Caco-2 (cell line): ENCODE results near the gene RAB3GAP2. TPM values are rescaled to one million over a fixed set of nuclear protein-coding genes. Genes with fewer than 3 reads are reported as not detected.
"Not testable (repeated sequence)": the region's sequence is repeated elsewhere in the genome, so short reads cannot be mapped to it uniquely, and the experiment has no call there.

Source experiments
- BruUV-seq: library from RNA; stranded (reverse); fragments of 400-500 nt; replicated peaks from 2 replicates; lab custom pipeline; 2021; lab: Mats Ljungman, UMichigan
- CTCF ChIA-PET: fragments of 300-600 bp; sonication (Branson Sonifier 250); formaldehyde crosslinking; loops from one replicate; lab custom pipeline; 2022; ENCODE audit warnings: antibody characterized with exemption; lab: Charles Lee
- POLR2A ChIA-PET: fragments of 300-600 bp; sonication (Branson Sonifier 250); formaldehyde crosslinking; loops from one replicate; lab custom pipeline; 2022; ENCODE audit warnings: antibody characterized with exemption; lab: Charles Lee
- DNase-seq, 2 experiments: peaks; one replicate each; pipeline versions ENCODE4 v3.0.0 to v3.0.0-alpha.2; 2020 to 2022
- H3K27me3 ChIP-seq: replicated peaks from 2 replicates; pipeline ENCODE4 v1.6.0; 2011; ENCODE audit warnings: low read length; ENCODE audit not compliant: control insufficient read depth, insufficient read depth
- H3K36me3 ChIP-seq: 2 replicates; pipeline ENCODE4 v1.5.1; 2011; ENCODE audit warnings: low read length; ENCODE audit not compliant: control insufficient read depth, insufficient read depth
- H3K4me1 ChIP-seq: fragments of 250-450 bp; sonication (Bioruptor Pico); 2 replicates; pipeline ENCODE4 v1.5.1; 2020; ENCODE audit warnings: mild to moderate bottlenecking
- H3K4me3 ChIP-seq: 2 replicates; pipeline ENCODE4 v1.5.1; 2011; ENCODE audit warnings: low read depth, mild to moderate bottlenecking, control low read depth, low read length
- H3K9me3 ChIP-seq: fragments of 250-450 bp; sonication (Bioruptor Pico); 2 replicates; pipeline ENCODE4 v1.5.1; 2020; ENCODE audit warnings: mild to moderate bottlenecking, moderate library complexity
- H3K27ac Mint-ChIP-seq: one replicate; pipeline ENCODE4 v1.8.0; 2022; ENCODE audit warnings: mixed read lengths; ENCODE audit not compliant: unreplicated experiment
- H3K27me3 Mint-ChIP-seq: one replicate; pipeline ENCODE4 v1.8.0; 2022; ENCODE audit warnings: mixed read lengths; ENCODE audit not compliant: insufficient read depth, unreplicated experiment
- H3K36me3 Mint-ChIP-seq: one replicate; pipeline ENCODE4 v1.8.0; 2022; ENCODE audit warnings: mild to moderate bottlenecking, mixed read lengths; ENCODE audit not compliant: insufficient read depth, unreplicated experiment
- H3K4me1 Mint-ChIP-seq: one replicate; pipeline ENCODE4 v1.8.0; 2022; ENCODE audit warnings: low read depth, mixed read lengths; ENCODE audit not compliant: unreplicated experiment
- H3K4me3 Mint-ChIP-seq: one replicate; pipeline ENCODE4 v1.8.0; 2022; ENCODE audit warnings: mild to moderate bottlenecking, moderate library complexity, mixed read lengths; ENCODE audit not compliant: unreplicated experiment
- H3K9me3 Mint-ChIP-seq: one replicate; pipeline ENCODE4 v1.8.0; 2022; ENCODE audit warnings: mixed read lengths; ENCODE audit not compliant: unreplicated experiment
- intact Hi-C: fragments of 100-400 bp; cut with micrococcal nuclease; formaldehyde crosslinking; loops from one replicate; pipeline ENCODE4 v1.10.0; 2022; ENCODE audit not compliant: unreplicated experiment
- total RNA-seq: library from RNA; stranded (reverse); gene quantifications from 2 replicates; pipeline ENCODE4 v1.2.3, GENCODE V29; 2022
- TF ChIP-seq, protein P1 (sequence below), 2 experiments: fragments of 200-600 bp in 1 of 2; IDR thresholded peaks; 1 replicate in 1 of 2; 2 replicates in 1 of 2; pipeline versions ENCODE4 v1.5.1 to v1.8.0; 2011 to 2022; ENCODE audit warnings: antibody characterized with exemption in 1 of 2, control low read depth in 1 of 2, inconsistent platforms in 1 of 2, low read depth in 1 of 2, low read length in 1 of 2, mild to moderate bottlenecking in 1 of 2, moderate library complexity in 1 of 2; ENCODE audit not compliant: insufficient read depth in 1 of 2, severe bottlenecking in 1 of 2, unreplicated experiment in 1 of 2

Gene RAB3GAP2
- total RNA-seq, 1 experiment from 2014 or later, result 41.1 TPM

DNA sequence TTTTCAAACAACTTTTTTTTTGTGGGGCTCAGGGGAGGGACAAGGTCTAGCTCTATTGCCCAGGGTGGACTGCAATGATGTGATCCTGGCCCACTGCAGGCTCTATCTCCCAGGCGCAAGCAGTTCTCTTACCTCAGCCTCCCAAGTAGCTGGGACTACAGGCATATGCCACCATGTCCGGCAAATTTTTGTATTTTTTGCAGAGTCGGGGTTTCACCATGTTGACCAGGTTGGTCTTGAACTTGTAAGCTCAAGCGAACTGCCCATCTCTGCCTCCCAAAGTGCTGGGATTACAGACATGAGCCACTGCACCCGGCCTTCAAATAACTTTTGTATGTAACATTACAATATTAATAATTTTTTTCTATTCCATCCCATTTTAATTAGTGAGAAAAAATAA, 33.0 kb downstream of the RAB3GAP2 start:
- no TSS peak for BruUV-seq
- H3K4me1 Mint-ChIP-seq, result peaks cover 3% of the 10 kb centered on the region
- no peak overlapping the region for H3K4me3 ChIP-seq
- peaks cover 1% of the 10 kb centered on the region for H3K9me3 Mint-ChIP-seq
- H3K27me3 ChIP-seq, result no peaks in the 10 kb centered on the region
- no peaks in the 10 kb centered on the region for H3K36me3 ChIP-seq
- intact Hi-C loops, result no loop called here
- POLR2A ChIA-PET, result no interaction called here
- TF ChIP-seq, protein P1, sequence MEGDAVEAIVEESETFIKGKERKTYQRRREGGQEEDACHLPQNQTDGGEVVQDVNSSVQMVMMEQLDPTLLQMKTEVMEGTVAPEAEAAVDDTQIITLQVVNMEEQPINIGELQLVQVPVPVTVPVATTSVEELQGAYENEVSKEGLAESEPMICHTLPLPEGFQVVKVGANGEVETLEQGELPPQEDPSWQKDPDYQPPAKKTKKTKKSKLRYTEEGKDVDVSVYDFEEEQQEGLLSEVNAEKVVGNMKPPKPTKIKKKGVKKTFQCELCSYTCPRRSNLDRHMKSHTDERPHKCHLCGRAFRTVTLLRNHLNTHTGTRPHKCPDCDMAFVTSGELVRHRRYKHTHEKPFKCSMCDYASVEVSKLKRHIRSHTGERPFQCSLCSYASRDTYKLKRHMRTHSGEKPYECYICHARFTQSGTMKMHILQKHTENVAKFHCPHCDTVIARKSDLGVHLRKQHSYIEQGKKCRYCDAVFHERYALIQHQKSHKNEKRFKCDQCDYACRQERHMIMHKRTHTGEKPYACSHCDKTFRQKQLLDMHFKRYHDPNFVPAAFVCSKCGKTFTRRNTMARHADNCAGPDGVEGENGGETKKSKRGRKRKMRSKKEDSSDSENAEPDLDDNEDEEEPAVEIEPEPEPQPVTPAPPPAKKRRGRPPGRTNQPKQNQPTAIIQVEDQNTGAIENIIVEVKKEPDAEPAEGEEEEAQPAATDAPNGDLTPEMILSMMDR (IDR thresholded peaks at IDR 0.05; ENCODE audit: insufficient read depth in 1 of 2, low read depth in 1 of 2, low read length in 1 of 2, severe bottlenecking in 1 of 2, unreplicated experiment in 1 of 2), result no peak
- CTCF ChIA-PET, result no interaction called here
- no peak overlapping the region for H3K27ac Mint-ChIP-seq
- no peaks in the 10 kb centered on the region for H3K36me3 Mint-ChIP-seq
- no peak overlapping the region for H3K4me3 Mint-ChIP-seq
- DNase-seq, result no peak
- no peaks in the 10 kb centered on the region for H3K9me3 ChIP-seq
- H3K4me1 ChIP-seq, result no peaks in the 10 kb centered on the region
- no peaks in the 10 kb centered on the region for H3K27me3 Mint-ChIP-seq

DNA sequence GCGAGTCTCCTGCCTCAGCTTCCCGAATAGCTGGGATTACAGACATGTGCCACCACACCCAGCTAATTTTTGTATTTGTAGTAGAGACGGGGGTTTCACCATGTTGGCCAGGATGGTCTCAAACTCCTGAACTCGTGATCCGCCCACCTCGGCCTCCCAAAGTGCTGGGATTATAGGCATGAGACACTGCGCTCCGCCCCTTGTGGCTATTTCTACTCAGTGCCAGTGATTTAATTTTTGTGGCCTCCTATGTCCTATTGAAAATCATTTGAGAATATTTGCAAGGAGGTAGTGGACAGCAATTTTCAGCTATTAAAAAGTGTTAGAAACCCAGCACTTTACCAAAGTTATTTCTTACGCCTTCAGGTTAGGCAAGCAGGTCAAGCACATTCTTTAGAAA, 36.0 kb downstream of the RAB3GAP2 start:
- intact Hi-C loops, result not testable (repeated sequence)

DNA sequence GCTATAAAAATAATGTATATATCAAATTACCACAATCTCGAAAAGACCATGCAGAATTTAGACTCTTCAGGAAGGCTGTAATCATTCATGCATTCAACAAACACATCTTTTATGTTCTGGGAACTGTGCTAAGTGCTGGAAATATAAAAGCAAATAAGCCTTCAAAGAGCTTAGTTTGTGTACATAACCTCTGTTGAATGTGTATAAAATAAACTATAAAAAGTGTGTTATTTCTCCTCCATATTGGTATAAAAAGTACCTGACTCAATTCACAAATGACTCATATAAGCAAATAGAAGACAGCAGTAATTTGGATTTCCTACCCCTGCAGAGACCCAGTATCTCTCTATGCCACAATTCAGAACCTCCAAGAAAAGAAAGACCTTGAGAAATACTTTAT, 36.8 kb downstream of the RAB3GAP2 start:
- no peaks in the 10 kb centered on the region for H3K27me3 Mint-ChIP-seq
- no peak overlapping the region for H3K27ac Mint-ChIP-seq
- H3K36me3 Mint-ChIP-seq, result peaks cover 9% of the 10 kb centered on the region
- H3K4me1 Mint-ChIP-seq, result no peaks in the 10 kb centered on the region
- no peak for DNase-seq
- H3K4me3 ChIP-seq, result no peak overlapping the region
- TF ChIP-seq, protein P1 (IDR thresholded peaks at IDR 0.05; ENCODE audit: insufficient read depth in 1 of 2, low read depth in 1 of 2, low read length in 1 of 2, severe bottlenecking in 1 of 2, unreplicated experiment in 1 of 2), result no peak
- BruUV-seq, result no TSS peak
- no peaks in the 10 kb centered on the region for H3K9me3 Mint-ChIP-seq
- no peaks in the 10 kb centered on the region for H3K27me3 ChIP-seq
- ChIA-PET CTCF (no interaction called here), POLR2A (interaction anchor here (0.6 to 1.0 kb wide), 2 partner anchors 16 to 37 kb away, joined by 3 read pairs; partner anchors contain the start of gene RAB3GAP2)
- H3K4me1 ChIP-seq, result no peaks in the 10 kb centered on the region
- no peaks in the 10 kb centered on the region for H3K9me3 ChIP-seq
- no peak overlapping the region for H3K4me3 Mint-ChIP-seq
- intact Hi-C loops, result no loop called here
- no peaks in the 10 kb centered on the region for H3K36me3 ChIP-seq

More for the DNA sequence above, 36.0 kb downstream of the RAB3GAP2 start:
- POLR2A ChIA-PET, BruUV-seq, H3K27me3 ChIP-seq, H3K36me3 Mint-ChIP-seq, H3K4me1 Mint-ChIP-seq, CTCF ChIA-PET, H3K9me3 ChIP-seq, H3K4me3 Mint-ChIP-seq, H3K4me1 ChIP-seq, H3K4me3 ChIP-seq, H3K27ac Mint-ChIP-seq, H3K9me3 Mint-ChIP-seq, H3K36me3 ChIP-seq, H3K27me3 Mint-ChIP-seq, DNase-seq: not testable (repeated sequence)

- ChIA-PET CTCF (no interaction called here), POLR2A (no interaction called here)
- intact Hi-C loops, result no loop called here
- no peaks in the 10 kb centered on the region for H3K27me3 ChIP-seq
- Mint-ChIP-seq H3K9me3 (no peaks in the 10 kb centered on the region), H3K27me3 (no peaks in the 10 kb centered on the region), H3K4me3 (no peak overlapping the region), H3K36me3 (peaks cover 9% of the 10 kb centered on the region), H3K4me1 (no peaks in the 10 kb centered on the region), H3K27ac (no peak overlapping the region)
- TF ChIP-seq, protein P1 (IDR thresholded peaks at IDR 0.05; ENCODE audit: insufficient read depth in 1 of 2, low read depth in 1 of 2, low read length in 1 of 2, severe bottlenecking in 1 of 2, unreplicated experiment in 1 of 2), result no peak
- H3K36me3 ChIP-seq, result no peaks in the 10 kb centered on the region
- no peak for DNase-seq
- H3K4me3 ChIP-seq, result no peak overlapping the region
- H3K4me1 ChIP-seq, result no peaks in the 10 kb centered on the region
- BruUV-seq, result no TSS peak
- H3K9me3 ChIP-seq, result no peaks in the 10 kb centered on the region
Measured at GRCh38 chr1:220233927-220234326, 38.3 kb downstream of the RAB3GAP2 start.
